ENCODE measurements around the gene TMEM63C. TPM values are rescaled to one million over a fixed set of nuclear protein-coding genes. Genes with fewer than 3 reads are reported as not detected.

TMEM63C gene, protein sequence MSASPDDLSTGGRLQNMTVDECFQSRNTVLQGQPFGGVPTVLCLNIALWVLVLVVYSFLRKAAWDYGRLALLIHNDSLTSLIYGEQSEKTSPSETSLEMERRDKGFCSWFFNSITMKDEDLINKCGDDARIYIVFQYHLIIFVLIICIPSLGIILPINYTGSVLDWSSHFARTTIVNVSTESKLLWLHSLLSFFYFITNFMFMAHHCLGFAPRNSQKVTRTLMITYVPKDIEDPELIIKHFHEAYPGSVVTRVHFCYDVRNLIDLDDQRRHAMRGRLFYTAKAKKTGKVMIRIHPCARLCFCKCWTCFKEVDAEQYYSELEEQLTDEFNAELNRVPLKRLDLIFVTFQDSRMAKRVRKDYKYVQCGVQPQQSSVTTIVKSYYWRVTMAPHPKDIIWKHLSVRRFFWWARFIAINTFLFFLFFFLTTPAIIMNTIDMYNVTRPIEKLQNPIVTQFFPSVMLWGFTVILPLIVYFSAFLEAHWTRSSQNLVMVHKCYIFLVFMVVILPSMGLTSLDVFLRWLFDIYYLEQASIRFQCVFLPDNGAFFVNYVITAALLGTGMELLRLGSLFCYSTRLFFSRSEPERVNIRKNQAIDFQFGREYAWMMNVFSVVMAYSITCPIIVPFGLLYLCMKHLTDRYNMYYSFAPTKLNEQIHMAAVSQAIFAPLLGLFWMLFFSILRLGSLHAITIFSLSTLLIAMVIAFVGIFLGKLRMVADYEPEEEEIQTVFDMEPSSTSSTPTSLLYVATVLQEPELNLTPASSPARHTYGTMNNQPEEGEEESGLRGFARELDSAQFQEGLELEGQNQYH
- total RNA-seq (2014; rRNA removed; shearing (Covaris generic)) = 0.66 TPM in 1 of 2 replicates, not detected in the other

DNA sequence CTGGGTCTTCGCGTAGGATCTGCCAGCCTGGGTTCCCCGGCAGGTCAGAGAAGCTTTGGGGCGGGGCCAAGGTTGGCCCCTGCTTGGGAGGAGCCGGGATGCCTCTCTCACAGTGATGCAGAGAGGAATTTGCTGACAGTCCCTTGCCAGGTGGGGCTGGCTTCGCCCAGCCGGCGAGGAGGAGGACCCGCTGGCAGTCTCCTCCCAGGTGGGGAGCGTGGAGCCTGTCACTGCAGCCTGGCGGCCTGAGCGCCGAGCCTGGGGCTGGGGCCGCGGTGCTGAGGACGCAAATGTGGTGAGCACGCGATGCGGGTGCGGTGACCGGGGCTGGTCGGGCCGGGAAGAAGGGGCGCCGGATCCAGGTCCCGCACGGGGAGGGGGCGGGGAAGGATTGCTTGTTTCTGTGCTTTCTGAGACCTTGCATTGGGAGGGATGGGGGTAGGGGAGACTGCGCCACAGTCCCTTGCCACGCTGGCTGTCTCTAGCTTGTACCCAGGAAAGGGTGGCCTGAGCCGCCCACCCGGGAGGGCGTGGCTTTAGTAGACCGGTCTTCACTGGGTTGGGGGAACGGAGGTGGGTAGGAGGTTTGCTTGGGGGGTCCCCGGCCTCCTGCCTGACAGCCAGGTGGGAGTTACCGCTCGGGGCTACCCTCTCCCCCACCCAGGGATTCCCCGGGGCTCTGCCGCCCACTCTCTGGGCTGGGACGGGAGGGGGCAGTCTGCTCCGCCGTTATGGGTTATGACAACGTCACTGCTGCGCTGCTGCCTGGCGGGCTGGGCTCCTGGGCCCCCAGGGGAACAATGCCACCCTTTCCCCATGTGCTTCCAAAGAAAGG, at the start of gene TMEM63C:
Gene TMEM63C (plus strand): TSS at position 196 of the 835 bp plus-strand sequence. CDS start 37,016 bp downstream, outside the sequence.
- H3K4me1 ChIP-seq (replicated peaks) = peaks cover 7% of the 10 kb centered on the region; the same call in 1 of the 2 replicates
- no peaks in the 10 kb centered on the region for H3K36me3 ChIP-seq
- peak within 1 kb of the TSS; percentile 32 for H3K4me3 ChIP-seq
- peak in 1 of 2 experiments; percentile 19 for DNase-seq (ENCODE audit: low read depth in 1 of 2, low spot score in 2 of 2)
- peaks cover 7% of the 10 kb centered on the region for H3K27me3 ChIP-seq (replicated peaks)
- no peak within 1 kb of the TSS for H3K27ac ChIP-seq
- no peaks in the 10 kb centered on the region for H3K9me3 ChIP-seq (replicated peaks)

DNA sequence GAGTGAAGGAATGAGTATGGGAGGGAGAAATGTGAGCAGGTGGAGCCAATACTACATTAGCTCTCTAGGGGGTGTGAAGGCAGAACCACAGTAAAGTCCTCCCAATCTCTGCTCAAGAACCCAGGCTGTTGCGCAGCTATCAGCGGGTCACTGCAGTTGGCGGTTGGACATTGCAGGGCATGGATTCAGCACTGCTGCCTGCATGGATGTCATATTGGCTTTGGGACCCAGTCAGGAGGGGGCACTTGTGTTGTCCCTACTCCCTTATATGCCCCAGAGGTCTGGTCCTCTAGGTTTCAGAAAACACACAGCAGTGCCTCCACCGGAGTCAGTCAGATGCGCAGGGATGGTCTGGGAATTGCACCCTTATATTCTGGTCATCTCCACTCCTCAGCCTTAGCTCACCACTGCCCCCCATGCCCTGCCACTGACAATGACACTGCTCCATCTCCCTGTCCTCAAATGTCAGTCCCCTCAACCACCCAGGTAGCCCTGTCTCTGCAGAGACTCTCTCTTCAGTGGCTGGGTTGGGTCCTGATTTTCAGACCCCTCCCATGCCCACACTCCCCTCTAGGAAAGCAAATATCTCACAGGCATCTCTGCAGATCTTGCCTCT, 49.6 kb upstream of the TMEM63C start:
- Histone ChIP-seq H3K4me3 (no peak overlapping the region), H3K27me3 (replicated peaks) (no peaks in the 10 kb centered on the region), H3K4me1 (replicated peaks) (no peaks in the 10 kb centered on the region), H3K27ac (no peak overlapping the region), H3K9me3 (replicated peaks) (no peaks in the 10 kb centered on the region), H3K36me3 (no peaks in the 10 kb centered on the region)
- DNase-seq (ENCODE audit: low read depth in 1 of 2, low spot score in 2 of 2) = no peak

DNA sequence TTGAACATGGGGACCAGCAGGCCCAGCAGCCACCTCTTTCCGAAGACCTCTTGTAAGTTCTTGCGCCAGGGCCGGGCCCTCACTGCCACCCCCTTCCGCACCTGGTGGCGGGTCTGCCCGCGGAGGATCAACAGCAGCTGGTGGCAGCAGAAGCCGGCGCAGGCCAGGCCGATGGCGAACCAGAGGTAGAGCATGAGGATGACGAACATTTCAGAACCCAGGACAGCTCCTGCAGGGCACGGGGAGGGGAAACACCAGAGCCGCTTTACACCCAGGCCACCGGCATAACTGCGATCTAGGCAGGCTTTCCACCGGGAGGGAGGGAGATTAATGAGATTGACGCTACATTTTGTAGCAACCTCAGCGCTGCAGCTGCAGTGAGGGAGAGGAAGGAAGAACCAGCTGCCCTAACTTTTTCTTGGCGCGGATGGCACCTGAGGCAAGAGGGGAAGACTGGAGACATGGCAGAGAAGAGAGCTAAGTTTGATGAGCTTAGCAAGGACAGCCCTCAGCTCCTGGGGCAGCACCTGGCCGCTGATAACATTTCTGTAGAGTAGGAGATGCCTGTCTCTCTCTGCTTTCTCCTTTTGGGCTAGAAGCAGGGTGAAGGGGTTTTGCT, 47.8 kb upstream of the TMEM63C start:
- Histone ChIP-seq H3K4me3 (no peak overlapping the region), H3K9me3 (replicated peaks) (no peaks in the 10 kb centered on the region), H3K36me3 (no peaks in the 10 kb centered on the region), H3K4me1 (replicated peaks) (no peaks in the 10 kb centered on the region), H3K27me3 (replicated peaks) (peaks cover 3% of the 10 kb centered on the region; the same call in 1 of the 2 replicates), H3K27ac (no peak overlapping the region)
- no peak for DNase-seq (ENCODE audit: low read depth in 1 of 2, low spot score in 2 of 2)

DNA sequence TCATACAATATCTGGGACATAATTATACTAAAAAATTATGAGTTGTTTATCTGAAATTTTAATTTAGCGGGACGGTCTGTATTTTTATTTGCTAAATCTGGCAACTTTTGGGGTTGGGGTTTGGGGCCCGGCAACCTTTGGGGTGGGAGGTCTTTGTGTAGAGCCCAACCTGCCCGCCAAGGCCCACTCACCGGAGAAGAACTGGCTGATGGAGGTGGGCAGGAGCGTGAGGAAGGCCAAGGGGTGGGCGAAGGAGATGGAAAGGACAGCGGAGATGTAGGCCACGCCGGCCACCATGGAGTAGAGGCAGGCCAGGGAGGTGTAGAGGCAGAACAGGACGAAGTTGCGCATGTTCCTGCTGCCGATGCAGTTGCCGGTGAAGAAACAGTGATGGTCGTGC, 42.6 kb upstream of the TMEM63C start:
- H3K4me1 ChIP-seq (replicated peaks) = peaks cover 11% of the 10 kb centered on the region
- peaks cover 48% of the 10 kb centered on the region for H3K27me3 ChIP-seq (replicated peaks)
- no peak overlapping the region for H3K27ac ChIP-seq
- no peaks in the 10 kb centered on the region for H3K9me3 ChIP-seq (replicated peaks)
- no peak overlapping the region for H3K4me3 ChIP-seq
- no peak for DNase-seq (ENCODE audit: low read depth in 1 of 2, low spot score in 2 of 2)
- no peaks in the 10 kb centered on the region for H3K36me3 ChIP-seq

DNA sequence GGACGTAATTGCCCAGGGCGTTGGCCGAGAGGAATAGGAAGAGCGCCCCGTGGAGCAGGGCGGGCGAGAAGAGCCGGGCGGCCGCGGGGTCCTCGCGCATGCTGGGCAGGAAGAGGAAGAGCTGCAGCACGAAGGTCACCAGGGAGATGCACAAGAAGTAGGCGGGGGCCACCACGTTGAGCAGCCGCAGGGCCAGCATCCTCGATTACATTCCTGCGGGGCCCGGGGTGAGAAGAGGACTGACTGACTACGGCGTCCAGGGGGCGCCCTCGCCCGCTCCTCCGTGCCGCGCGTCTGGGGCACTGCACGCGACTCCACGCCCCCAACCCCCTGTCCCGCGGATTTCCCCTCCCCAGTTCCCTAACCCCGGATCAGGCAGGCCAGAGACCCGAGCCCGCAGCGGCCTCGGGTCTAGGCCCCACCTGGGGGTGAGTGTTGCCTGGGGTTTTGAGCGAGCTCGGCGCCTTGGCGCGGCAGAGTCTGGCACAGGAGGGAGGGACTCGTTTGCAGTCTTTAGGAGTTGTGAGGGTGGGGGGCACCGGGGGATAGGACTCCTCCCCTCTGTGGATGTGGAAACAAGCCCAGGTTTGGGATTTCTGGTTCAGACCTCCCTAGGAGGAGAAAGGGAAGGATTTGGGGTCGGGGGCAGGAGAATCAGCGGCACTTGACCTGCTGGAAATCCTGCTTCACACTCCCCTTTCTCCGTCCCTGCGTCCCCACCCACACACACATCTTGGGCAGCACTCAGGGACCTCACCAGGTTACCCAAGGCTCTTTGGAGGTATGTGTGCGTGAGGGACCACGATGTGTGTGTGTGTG, 41.8 kb upstream of the TMEM63C start:
- no peaks in the 10 kb centered on the region for H3K36me3 ChIP-seq
- peaks cover 49% of the 10 kb centered on the region for H3K27me3 ChIP-seq (replicated peaks)
- peaks cover 11% of the 10 kb centered on the region for H3K4me1 ChIP-seq (replicated peaks)
- no peak overlapping the region for H3K4me3 ChIP-seq
- H3K9me3 ChIP-seq (replicated peaks) = no peaks in the 10 kb centered on the region
- no peak overlapping the region for H3K27ac ChIP-seq
- no peak for DNase-seq (ENCODE audit: low read depth in 1 of 2, low spot score in 2 of 2)

DNA sequence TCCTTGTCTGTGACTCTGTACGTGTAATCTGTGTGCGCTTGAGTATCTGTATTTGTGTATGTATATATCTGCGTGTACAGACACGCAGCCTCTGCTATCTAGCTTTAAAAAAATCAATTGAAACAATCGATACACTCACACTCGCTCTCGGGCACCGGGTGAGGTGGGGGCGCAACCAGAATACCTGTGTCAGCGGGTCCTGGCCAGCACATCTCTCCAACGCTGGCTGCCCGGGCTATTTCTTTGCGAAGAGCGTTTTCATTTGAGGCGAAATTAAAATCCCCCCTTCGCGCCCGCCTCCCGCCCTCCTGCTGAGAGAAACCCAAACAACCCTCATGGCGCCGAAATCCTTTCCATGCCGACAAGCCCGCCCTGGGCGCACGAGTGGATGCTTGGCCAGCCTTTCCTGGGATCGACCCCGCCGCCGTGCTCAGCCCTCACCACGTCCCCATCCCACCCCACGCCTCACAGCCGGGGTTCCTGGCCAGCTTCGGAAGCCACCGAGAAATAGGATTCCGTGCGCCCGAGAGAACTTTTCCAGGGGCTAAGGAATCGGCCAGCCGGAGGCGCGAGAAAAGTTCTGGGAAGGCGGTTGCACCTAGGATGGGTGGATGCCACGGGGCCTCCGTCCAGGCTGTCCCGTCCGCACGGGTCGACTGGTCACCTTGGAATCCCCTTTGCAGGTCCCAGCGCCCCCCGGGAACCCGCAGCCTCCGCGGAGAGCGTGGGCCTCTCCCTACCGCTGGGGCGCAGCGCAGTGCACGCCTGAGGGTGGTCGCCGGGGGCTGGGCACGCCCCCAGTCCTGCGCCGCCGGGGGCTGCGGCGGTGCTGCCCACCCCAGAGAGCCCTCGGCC, 41.0 kb upstream of the TMEM63C start:
- H3K27ac ChIP-seq = no peak overlapping the region
- DNase-seq (ENCODE audit: low read depth in 1 of 2, low spot score in 2 of 2) = no peak
- peaks cover 53% of the 10 kb centered on the region for H3K27me3 ChIP-seq (replicated peaks)
- H3K36me3 ChIP-seq = no peaks in the 10 kb centered on the region
- H3K9me3 ChIP-seq (replicated peaks) = no peaks in the 10 kb centered on the region
- H3K4me1 ChIP-seq (replicated peaks) = peaks cover 11% of the 10 kb centered on the region
- H3K4me3 ChIP-seq = peak overlapping the region; percentile 19

DNA sequence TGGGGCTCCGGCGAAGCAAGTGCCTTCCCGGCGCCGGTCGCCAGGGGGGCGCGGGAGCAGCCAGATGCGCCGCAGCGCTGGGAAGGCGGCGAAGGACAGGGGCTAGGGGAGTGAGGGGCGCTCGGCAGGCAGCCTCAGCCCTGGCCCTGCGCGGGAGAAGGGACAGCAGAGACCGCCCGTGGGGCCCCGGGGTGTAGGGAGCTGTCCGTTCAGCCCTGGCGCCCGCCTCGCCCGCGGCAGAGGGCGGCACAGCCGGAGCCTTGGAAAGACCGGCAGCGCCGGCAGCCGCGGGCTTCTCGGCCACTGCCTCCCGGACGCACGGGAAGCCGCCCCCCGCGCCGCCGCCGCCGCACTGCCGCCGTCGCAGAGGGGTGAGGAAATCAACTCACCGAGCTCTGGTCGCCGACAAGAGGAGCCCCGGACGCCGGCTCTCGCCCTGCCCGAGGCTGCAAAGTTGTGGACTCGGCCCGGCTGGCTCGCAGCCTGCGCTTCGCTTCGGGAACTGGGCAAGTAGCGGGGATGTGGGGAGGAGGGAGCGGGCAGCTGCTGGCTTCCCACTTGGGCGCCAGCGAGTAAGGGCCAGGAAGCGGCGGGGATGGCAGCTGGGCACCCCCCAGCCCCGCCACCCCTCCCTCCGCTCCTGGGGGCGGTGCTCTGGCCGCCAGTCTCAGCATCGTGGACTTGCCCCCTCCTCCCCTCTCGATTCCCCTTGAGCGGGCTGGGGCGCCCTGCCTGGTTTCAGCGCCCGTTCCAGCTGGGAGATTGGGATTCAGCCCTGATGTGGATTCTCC, 40.2 kb upstream of the TMEM63C start, which contains the start of gene ZDHHC22:
Gene ZDHHC22 (minus strand): TSS at position 578 of the 791 bp plus-strand sequence. CDS start 2,053 bp downstream, outside the sequence.
- DNase-seq (ENCODE audit: low read depth in 1 of 2, low spot score in 2 of 2) = peak in 1 of 2 experiments; percentile 36
- Histone ChIP-seq H3K4me3 (peak within 1 kb of the TSS; percentile 19), H3K27ac (no peak within 1 kb of the TSS), H3K27me3 (replicated peaks) (peaks cover 54% of the 10 kb centered on the region), H3K4me1 (replicated peaks) (peaks cover 11% of the 10 kb centered on the region), H3K36me3 (no peaks in the 10 kb centered on the region), H3K9me3 (replicated peaks) (no peaks in the 10 kb centered on the region)

DNA sequence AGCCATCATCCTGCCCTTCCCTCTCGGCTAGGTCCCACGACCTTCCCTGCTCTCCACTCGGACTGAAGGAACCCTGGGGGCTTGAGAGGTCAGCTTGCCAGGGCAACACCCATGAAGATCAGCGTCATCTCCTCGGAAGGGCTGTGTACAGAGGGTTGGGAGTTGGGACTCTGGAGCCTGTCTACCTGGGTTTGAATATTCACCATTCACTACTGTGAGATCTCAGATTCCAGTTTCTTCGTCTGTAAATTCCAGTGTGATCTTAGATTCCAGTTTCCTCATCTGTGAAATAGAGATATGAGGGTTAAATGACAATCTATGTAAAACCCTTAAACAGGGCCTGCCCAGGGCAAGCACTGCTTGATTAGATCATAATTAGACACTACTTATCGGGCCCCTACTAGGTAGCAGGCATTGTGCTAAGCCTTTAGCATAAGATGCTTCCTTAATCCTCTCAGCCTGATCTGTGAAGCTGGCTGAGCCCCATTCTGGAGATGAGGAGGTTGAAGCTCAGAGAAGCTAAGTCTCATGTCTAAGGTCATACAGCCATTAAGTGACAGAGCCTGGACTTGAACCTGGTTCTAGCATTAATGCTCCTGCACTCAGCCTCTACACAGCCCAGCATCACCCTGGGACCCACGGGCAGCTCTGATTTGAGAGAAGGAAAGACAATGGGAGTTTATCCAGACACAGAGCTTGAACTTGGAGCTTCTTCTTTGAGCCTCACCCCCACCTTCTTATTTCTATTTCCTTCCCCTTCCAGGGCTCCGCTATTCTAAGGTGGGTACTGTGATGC, 39.4 kb upstream of the TMEM63C start:
- Histone ChIP-seq H3K4me1 (replicated peaks) (peaks cover 11% of the 10 kb centered on the region), H3K9me3 (replicated peaks) (no peaks in the 10 kb centered on the region), H3K36me3 (no peaks in the 10 kb centered on the region), H3K4me3 (no peak overlapping the region), H3K27ac (no peak overlapping the region), H3K27me3 (replicated peaks) (peaks cover 54% of the 10 kb centered on the region)
- no peak for DNase-seq (ENCODE audit: low read depth in 1 of 2, low spot score in 2 of 2)

DNA sequence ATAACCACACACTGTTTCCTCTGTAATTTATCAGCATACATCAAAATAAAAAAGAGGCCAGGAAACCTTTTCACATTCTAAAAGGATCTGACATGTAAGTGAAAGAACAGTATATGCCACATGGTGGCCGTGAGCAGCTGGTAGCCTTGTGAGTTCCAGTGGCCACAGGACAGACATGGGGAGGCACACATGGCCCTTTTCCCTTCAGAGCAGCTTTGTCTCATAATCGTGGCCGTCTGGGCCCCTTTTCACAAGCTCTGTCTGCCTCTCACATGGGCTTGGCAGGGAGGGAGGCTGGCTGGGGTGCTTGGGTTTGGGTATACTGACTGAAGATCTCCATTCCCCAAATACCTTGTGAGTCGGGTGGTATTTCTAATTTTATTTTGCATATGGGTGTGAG, 38.5 kb upstream of the TMEM63C start:
- Histone ChIP-seq H3K4me1 (replicated peaks) (peaks cover 11% of the 10 kb centered on the region), H3K27me3 (replicated peaks) (peaks cover 54% of the 10 kb centered on the region), H3K4me3 (no peak overlapping the region), H3K27ac (no peak overlapping the region), H3K36me3 (no peaks in the 10 kb centered on the region), H3K9me3 (replicated peaks) (no peaks in the 10 kb centered on the region)
- no peak for DNase-seq (ENCODE audit: low read depth in 1 of 2, low spot score in 2 of 2)

DNA sequence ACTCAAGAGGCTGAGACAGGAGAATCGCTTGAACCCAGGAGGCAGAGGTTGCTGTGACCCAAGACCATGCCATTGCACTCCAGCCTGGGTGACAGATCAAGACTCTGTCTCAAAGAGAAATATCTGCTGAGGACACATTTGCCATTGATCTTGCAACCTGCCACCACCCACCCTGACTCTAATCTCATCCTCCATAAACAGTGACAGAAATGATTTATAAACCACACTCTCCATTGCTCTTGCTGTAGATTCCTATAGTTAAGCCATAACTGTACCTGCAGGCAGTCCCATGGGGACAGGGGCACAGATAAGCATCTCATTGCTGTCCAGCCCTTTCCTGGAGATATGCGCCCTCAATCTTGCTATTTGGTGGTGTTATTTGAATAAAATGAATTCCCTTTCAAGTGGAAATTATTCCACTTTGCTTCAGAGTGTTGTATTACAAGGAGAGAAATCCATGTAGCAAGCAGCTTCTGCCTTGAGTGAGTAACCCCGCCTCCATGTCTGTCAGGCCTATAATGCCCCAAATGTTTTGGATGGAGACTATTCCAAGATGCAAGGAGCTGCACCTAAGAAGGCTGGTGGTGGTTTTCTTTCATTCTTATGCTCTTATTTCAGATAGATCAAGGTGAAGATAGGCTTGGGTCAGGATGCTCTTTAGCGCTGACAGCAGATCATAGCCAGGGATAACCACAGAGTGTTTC, 37.0 kb upstream of the TMEM63C start:
- Histone ChIP-seq H3K36me3 (no peaks in the 10 kb centered on the region), H3K4me3 (no peak overlapping the region), H3K4me1 (replicated peaks) (peaks cover 11% of the 10 kb centered on the region), H3K9me3 (replicated peaks) (no peaks in the 10 kb centered on the region), H3K27me3 (replicated peaks) (peaks cover 45% of the 10 kb centered on the region), H3K27ac (no peak overlapping the region)
- DNase-seq (ENCODE audit: low read depth in 1 of 2, low spot score in 2 of 2) = no peak
